ENCODE measurements around the gene STK11.

The STK11 gene

DNA sequence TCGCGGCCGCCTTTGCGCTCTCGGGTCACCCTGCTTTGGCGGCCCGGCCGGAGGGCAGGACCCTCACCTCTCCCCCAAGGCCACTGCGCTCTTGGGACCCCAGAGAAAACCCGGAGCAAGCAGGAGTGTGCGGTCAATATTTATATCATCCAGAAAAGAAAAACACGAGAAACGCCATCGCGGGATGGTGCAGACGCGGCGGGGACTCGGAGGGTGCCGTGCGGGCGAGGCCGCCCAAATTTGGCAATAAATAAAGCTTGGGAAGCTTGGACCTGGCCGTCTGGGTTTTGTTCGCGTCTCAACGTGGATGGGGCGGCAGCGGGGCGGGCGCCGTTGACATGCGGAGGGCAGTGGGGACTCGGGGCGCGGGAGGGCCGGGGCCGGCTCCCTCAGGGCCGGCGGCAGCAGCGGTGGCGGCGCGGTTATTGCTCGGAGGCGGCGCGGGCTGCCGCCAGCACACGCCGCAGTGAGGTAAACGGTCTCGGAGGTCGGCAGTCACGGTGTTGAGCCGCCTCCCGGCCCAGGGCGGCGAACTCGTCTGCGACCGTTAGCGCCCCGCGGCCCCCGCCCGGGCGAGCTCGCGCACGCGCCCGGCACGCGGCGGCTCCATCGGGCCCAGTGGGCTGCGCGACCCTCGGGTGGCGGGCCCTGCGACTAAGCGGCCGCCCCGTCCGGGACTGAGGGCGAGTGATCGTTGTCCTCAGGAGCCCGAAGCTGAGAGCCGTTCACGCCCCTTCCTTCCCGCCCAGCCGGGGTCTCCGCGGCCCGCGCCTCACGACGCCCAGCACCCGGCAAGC, 22.8 kb downstream of the STK11 start:
- TF ChIP-seq, protein P1, sequence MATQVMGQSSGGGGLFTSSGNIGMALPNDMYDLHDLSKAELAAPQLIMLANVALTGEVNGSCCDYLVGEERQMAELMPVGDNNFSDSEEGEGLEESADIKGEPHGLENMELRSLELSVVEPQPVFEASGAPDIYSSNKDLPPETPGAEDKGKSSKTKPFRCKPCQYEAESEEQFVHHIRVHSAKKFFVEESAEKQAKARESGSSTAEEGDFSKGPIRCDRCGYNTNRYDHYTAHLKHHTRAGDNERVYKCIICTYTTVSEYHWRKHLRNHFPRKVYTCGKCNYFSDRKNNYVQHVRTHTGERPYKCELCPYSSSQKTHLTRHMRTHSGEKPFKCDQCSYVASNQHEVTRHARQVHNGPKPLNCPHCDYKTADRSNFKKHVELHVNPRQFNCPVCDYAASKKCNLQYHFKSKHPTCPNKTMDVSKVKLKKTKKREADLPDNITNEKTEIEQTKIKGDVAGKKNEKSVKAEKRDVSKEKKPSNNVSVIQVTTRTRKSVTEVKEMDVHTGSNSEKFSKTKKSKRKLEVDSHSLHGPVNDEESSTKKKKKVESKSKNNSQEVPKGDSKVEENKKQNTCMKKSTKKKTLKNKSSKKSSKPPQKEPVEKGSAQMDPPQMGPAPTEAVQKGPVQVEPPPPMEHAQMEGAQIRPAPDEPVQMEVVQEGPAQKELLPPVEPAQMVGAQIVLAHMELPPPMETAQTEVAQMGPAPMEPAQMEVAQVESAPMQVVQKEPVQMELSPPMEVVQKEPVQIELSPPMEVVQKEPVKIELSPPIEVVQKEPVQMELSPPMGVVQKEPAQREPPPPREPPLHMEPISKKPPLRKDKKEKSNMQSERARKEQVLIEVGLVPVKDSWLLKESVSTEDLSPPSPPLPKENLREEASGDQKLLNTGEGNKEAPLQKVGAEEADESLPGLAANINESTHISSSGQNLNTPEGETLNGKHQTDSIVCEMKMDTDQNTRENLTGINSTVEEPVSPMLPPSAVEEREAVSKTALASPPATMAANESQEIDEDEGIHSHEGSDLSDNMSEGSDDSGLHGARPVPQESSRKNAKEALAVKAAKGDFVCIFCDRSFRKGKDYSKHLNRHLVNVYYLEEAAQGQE (IDR thresholded peaks at IDR 0.05; ENCODE audit: insufficient replicate concordance, low read depth) = no peak
- TF ChIP-seq GABPA (IDR thresholded peaks at IDR 0.05; ENCODE audit: low read depth) (no peak), POLR2AphosphoS5 (IDR thresholded peaks at IDR 0.05; ENCODE audit: low read depth) (no peak), SPI1 (IDR thresholded peaks at IDR 0.05; ENCODE audit: borderline replicate concordance, low read depth) (no peak)
- TF ChIP-seq, protein P2, sequence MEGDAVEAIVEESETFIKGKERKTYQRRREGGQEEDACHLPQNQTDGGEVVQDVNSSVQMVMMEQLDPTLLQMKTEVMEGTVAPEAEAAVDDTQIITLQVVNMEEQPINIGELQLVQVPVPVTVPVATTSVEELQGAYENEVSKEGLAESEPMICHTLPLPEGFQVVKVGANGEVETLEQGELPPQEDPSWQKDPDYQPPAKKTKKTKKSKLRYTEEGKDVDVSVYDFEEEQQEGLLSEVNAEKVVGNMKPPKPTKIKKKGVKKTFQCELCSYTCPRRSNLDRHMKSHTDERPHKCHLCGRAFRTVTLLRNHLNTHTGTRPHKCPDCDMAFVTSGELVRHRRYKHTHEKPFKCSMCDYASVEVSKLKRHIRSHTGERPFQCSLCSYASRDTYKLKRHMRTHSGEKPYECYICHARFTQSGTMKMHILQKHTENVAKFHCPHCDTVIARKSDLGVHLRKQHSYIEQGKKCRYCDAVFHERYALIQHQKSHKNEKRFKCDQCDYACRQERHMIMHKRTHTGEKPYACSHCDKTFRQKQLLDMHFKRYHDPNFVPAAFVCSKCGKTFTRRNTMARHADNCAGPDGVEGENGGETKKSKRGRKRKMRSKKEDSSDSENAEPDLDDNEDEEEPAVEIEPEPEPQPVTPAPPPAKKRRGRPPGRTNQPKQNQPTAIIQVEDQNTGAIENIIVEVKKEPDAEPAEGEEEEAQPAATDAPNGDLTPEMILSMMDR (IDR thresholded peaks at IDR 0.05; ENCODE audit: insufficient read depth, low read length) = no peak
- DNase-seq (ENCODE audit: low read depth in 1 of 2, low spot score in 1 of 2) = no peak
- H3K27ac ChIP-seq (replicated peaks) = no peak overlapping the region
- no peak overlapping the region for H3K4me3 ChIP-seq (replicated peaks; ENCODE audit: insufficient read depth, low read length)
- no peaks in the 10 kb centered on the region for H3K27me3 ChIP-seq (ENCODE audit: insufficient read depth, poor library complexity, severe bottlenecking)

DNA sequence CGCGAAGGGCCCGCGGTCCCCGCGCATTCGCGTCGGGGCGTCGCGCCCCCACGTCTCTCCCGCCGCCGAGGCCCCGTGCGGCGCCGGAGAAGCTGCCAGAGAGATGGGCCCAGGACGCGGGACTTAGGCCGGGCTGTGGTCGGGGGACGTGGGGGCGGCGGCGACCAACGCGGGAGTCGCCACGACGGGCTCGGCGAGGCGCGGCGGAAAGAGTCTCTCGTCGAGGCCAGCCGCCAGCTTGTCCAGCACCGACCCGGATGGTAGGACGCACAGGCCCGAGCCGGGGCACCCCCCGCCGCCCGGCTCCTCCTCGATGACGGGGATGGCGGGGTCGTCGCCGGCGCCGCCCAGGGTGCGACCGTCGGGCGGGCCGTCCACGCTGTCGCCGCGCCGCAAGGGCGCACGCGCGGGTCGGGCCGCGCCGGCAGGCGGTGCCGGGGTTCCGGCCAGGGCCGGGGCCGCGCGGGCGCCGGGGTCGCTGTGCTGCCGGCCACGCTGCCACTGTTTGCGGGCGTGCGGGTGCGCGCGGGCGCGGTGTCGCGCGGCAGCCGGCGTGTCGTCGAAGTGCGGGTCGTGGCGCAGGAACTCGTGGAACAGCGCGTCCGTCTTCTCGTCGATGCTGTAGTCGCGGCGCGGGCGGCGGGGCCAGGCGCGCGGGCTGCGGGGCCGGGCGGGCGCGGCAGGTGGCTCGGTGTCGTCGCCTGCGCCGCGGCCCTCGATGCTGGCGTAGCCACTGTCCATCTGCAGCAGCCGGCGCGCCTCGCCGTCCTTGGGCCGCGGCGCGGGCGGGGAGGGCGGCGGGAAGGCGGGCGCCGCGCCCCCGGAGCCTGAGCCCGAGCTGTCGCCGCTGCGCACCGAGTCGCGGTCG, 23.7 kb downstream of the STK11 start:
- no peak for TF ChIP-seq SPI1 (IDR thresholded peaks at IDR 0.05; ENCODE audit: borderline replicate concordance, low read depth)
- TF ChIP-seq, protein P1 (IDR thresholded peaks at IDR 0.05; ENCODE audit: insufficient replicate concordance, low read depth) = no peak
- TF ChIP-seq, protein P2 (IDR thresholded peaks at IDR 0.05; ENCODE audit: insufficient read depth, low read length) = no peak
- TF ChIP-seq GABPA (IDR thresholded peaks at IDR 0.05; ENCODE audit: low read depth) = no peak
- no peak for TF ChIP-seq POLR2AphosphoS5 (IDR thresholded peaks at IDR 0.05; ENCODE audit: low read depth)
- no peak for DNase-seq (ENCODE audit: low read depth in 1 of 2, low spot score in 1 of 2)
- no peak overlapping the region for H3K27ac ChIP-seq (replicated peaks)

DNA sequence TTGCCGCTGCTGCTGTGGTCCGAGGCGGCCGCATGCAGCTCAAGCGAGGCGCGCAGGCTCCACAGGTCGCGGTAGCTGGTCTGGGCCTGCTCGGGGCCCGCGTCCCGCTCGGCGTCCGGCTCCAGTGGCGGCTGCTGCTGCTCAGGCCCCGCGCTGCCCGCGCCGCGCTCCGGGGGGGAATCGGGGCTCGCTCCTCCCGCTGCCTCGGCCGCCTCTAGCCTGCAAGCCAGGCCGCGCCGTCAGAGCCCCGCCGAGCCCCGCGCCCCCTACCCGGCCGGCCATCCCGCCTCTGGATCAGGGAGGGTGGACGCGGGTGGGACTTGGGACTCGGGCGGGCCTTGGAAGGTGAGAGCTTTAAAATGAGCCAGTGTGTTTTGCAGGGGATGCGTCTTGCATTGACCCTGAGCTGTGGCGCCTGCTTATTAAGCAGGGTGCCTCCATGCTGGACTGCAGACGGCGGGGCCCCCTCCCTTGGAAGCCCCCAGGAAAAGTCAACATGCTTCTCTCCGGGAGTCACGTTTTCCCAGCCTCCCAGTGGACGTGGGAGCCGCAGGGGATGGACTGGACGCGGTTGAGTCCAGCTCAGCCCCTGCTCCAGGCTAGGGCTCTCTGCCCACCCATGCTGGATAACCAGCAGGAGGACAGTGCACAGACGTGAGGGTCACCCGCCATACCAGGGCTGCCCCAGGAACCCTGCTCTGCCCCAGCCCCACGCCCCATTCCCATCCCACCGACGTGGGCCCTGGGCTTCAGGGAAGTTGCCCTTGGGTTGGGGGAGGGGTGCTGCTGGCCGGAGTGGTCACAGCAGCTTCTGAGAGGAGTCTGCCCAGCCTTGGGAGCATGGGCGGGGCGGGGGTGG, 24.6 kb downstream of the STK11 start:
- Histone ChIP-seq H3K4me3 (replicated peaks; ENCODE audit: insufficient read depth, low read length) (no peak overlapping the region), H3K27ac (replicated peaks) (no peak overlapping the region), H3K27me3 (ENCODE audit: insufficient read depth, poor library complexity, severe bottlenecking) (no peaks in the 10 kb centered on the region)
- no peak for DNase-seq (ENCODE audit: low read depth in 1 of 2, low spot score in 1 of 2)
- TF ChIP-seq GABPA (IDR thresholded peaks at IDR 0.05; ENCODE audit: low read depth) = no peak
- TF ChIP-seq POLR2AphosphoS5 (IDR thresholded peaks at IDR 0.05; ENCODE audit: low read depth) = no peak
- TF ChIP-seq, protein P1 (IDR thresholded peaks at IDR 0.05; ENCODE audit: insufficient replicate concordance, low read depth) = no peak
- TF ChIP-seq SPI1 (IDR thresholded peaks at IDR 0.05; ENCODE audit: borderline replicate concordance, low read depth) = no peak
- TF ChIP-seq, protein P2 (IDR thresholded peaks at IDR 0.05; ENCODE audit: insufficient read depth, low read length) = no peak

More for the DNA sequence above, 23.7 kb downstream of the STK11 start:
- Histone ChIP-seq H3K4me3 (replicated peaks; ENCODE audit: insufficient read depth, low read length) (no peak overlapping the region), H3K27me3 (ENCODE audit: insufficient read depth, poor library complexity, severe bottlenecking) (no peaks in the 10 kb centered on the region)

Data from HL-60 (cell line).